Nephron progenitor cell (in vitro differentiated cells): ENCODE results near the gene VSTM1.

Experiments used
- DNase-seq: peaks from one replicate; pipeline ENCODE4 v3.0.0; 2021
- H3K27ac Mint-ChIP-seq: 2 replicates; pipeline ENCODE4 v1.8.0; 2021; ENCODE audit warnings: mild to moderate bottlenecking, moderate library complexity, mixed read lengths
- H3K27me3 Mint-ChIP-seq: 2 replicates; pipeline ENCODE4 v1.8.0; 2021; ENCODE audit warnings: mild to moderate bottlenecking, low read depth, mixed read lengths; ENCODE audit not compliant: poor library complexity
- H3K36me3 Mint-ChIP-seq: 2 replicates; pipeline ENCODE4 v1.8.0; 2021; ENCODE audit warnings: low read depth, mixed read lengths
- H3K4me1 Mint-ChIP-seq: 2 replicates; pipeline ENCODE4 v1.8.0; 2021; ENCODE audit warnings: mixed read lengths
- H3K4me3 Mint-ChIP-seq: 2 replicates; pipeline ENCODE4 v1.8.0; 2021; ENCODE audit warnings: mild to moderate bottlenecking, moderate library complexity, mixed read lengths
- H3K9me3 Mint-ChIP-seq: 2 replicates; pipeline ENCODE4 v1.8.0; 2021; ENCODE audit warnings: mild to moderate bottlenecking, moderate library complexity, mixed read lengths
- TF ChIP-seq, protein P1 (sequence below): fragments of 200-600 bp; sonication (generic); IDR thresholded peaks from 2 replicates; pipeline ENCODE4 v1.5.0; 2021; ENCODE audit warnings: antibody characterized with exemption

VSTM1 gene

DNA sequence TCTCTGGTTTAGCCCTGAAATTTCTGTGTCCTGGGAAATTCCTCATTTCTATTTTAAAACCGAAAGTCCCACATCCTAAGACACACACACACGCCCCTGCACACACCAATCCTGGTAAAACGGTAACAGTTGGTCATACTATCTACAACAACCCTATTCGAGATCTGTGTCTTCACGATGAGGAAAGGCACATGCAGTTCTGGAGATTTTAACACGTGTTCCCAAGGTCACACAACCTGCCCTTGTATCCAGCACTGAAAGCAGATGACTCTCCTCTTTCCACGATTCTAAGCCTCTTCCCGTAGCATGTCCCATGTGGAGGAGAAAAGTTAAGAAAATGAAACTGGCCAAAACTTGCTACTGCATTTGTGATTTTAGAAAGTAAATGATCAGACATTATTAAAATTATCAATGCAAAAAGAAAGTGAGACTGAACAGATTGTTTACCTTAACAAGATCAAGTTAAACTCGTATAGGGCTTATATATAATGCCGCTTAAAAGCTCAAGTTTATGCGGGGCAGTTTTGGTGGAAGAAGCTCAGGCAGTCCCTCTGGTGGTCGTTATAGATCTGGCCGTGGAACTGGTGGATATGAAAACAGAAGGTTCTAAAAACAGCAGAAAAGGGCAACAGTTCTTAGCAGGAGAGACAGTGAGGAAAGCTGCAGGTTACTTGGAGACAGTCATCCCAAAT lies 32.7 kb downstream of the VSTM1 start:
- Mint-ChIP-seq H3K9me3 (peaks cover 5% of the 10 kb centered on the region), H3K4me1 (peaks cover 25% of the 10 kb centered on the region), H3K27ac (peak overlapping the region; percentile 8), H3K4me3 (no peak overlapping the region), H3K27me3 (peaks cover 13% of the 10 kb centered on the region), H3K36me3 (no peaks in the 10 kb centered on the region)
- DNase-seq: no peak
- TF ChIP-seq, protein P1, sequence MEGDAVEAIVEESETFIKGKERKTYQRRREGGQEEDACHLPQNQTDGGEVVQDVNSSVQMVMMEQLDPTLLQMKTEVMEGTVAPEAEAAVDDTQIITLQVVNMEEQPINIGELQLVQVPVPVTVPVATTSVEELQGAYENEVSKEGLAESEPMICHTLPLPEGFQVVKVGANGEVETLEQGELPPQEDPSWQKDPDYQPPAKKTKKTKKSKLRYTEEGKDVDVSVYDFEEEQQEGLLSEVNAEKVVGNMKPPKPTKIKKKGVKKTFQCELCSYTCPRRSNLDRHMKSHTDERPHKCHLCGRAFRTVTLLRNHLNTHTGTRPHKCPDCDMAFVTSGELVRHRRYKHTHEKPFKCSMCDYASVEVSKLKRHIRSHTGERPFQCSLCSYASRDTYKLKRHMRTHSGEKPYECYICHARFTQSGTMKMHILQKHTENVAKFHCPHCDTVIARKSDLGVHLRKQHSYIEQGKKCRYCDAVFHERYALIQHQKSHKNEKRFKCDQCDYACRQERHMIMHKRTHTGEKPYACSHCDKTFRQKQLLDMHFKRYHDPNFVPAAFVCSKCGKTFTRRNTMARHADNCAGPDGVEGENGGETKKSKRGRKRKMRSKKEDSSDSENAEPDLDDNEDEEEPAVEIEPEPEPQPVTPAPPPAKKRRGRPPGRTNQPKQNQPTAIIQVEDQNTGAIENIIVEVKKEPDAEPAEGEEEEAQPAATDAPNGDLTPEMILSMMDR: peak; percentile 27

DNA sequence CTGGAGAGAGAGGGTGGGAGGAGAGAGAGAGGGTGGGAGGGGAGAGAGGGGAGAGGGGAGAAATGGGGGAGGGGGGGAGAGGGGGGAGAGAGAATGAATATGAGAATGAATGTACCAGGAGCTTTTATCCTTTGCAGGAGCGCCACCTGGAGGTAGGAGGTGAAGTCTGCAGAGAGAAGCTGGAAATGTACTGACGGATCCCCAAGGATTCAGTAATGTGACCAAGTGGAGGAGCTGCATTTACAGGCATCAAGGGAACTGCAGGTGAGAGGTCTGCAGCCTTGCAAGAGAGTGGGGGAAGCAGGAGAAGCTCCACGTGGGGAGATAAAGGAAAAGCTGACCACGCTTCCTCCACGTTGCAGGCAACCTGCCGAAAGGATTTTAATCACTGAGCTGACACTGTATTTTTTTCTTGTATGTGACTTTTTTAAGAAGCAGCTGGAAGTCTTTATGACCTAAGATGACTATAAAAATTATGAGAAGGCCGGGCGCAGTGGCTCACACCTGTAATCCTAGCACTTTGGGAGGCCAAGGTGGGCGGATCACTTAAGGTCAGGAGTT lies 33.7 kb downstream of the VSTM1 start:
- DNase-seq: peak; percentile 76
- no peaks in the 10 kb centered on the region for H3K9me3 Mint-ChIP-seq
- TF ChIP-seq, protein P1: peak; percentile 36
- H3K36me3 Mint-ChIP-seq: no peaks in the 10 kb centered on the region
- no peak overlapping the region for H3K4me3 Mint-ChIP-seq
- H3K27me3 Mint-ChIP-seq: peaks cover 21% of the 10 kb centered on the region
- no peak overlapping the region for H3K27ac Mint-ChIP-seq
- peaks cover 14% of the 10 kb centered on the region for H3K4me1 Mint-ChIP-seq

DNA sequence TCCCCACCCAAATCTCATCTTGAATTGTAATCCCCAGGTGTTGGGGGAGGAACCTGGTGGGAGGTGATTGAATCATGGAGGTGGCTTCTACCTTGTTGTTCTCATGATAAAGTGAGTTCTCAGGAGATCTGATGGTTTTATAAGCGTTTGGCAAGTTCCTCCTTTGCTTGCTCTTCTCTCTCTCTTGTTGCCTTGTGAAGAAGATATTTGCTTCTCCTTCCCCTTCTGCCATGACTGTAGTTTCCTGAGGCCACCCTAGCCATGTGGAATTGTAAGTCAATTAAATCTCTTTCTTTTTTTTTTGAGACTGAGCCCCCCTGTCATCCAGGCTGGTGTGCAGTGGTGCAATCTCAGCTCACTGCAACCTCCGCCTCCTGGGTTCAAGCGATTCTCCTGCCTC lies 34.4 kb downstream of the VSTM1 start:
- no peak overlapping the region for H3K4me3 Mint-ChIP-seq
- peaks cover 11% of the 10 kb centered on the region for H3K4me1 Mint-ChIP-seq
- TF ChIP-seq, protein P1: no peak
- H3K27ac Mint-ChIP-seq: no peak overlapping the region
- H3K36me3 Mint-ChIP-seq: no peaks in the 10 kb centered on the region
- H3K9me3 Mint-ChIP-seq: no peaks in the 10 kb centered on the region
- peaks cover 19% of the 10 kb centered on the region for H3K27me3 Mint-ChIP-seq
- DNase-seq: no peak

DNA sequence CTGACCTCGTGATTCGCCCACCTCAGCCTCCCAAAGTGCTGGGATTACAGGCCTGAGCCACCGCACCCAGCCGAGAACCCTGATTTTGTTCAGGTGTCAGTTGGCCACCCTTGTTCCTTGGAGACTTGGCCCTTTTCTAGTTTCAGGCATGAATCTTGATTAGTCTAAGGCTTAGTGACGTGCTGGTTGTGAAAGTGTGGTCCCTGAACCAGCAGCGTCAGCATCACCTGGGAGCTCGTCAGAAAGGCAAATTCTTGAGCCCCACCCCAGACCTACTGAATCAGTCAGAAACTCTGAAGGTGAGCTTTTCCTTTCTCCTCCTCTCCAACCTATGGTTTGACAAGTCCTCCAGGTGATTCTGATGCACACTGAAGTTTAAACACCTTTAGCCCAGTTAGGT lies 37.0 kb downstream of the VSTM1 start:
- H3K4me1 Mint-ChIP-seq: peaks cover 11% of the 10 kb centered on the region

DNA sequence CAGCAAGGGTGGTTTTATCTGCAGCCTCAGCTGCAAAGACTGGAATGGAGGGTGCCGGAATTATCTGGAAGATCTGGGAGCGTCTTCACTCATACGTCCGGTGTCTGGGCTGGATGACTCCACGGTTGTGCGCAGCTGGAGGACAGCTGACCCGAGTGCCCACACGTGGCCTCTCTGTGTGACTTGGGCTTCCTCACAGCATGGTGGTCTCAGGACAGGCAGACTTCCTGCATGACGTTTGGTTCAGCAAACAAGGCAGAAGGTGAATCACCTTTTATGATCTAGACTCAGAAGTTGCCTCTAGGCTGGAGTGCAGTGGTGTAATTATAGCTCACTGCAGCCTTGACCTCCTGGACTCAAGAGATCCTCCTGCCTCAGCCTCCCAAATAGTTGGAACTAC lies 39.0 kb downstream of the VSTM1 start:
- DNase-seq: no peak
- Mint-ChIP-seq H3K9me3 (no peaks in the 10 kb centered on the region), H3K27ac (no peak overlapping the region), H3K4me1 (peaks cover 6% of the 10 kb centered on the region), H3K4me3 (no peak overlapping the region), H3K27me3 (peaks cover 34% of the 10 kb centered on the region), H3K36me3 (no peaks in the 10 kb centered on the region)
- TF ChIP-seq, protein P1: no peak

More for the DNA sequence above, 37.0 kb downstream of the VSTM1 start:
- TF ChIP-seq, protein P1: no peak
- H3K4me3 Mint-ChIP-seq: no peak overlapping the region
- no peaks in the 10 kb centered on the region for H3K36me3 Mint-ChIP-seq
- DNase-seq: no peak
- H3K27me3 Mint-ChIP-seq: peaks cover 26% of the 10 kb centered on the region
- no peak overlapping the region for H3K27ac Mint-ChIP-seq
- no peaks in the 10 kb centered on the region for H3K9me3 Mint-ChIP-seq

DNA sequence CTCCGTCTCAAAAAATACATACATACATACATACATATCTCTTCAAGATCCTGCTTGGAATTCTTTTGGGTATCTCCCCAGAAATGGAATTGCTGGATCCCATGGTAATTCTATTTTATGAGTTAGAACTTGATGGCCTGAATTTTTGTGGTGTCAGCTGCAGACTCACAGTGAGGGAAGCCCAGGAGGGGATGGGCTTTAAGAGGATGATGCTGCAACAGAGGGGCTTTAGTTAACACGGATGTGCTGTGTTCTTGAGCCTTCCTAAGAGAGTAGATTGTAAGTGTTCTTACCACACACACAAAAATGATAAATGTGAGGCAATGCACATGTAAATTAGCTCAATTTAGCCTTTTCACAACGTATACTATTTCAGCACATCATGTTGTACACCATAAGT lies 40.5 kb downstream of the VSTM1 start:
- no peak for DNase-seq
- Mint-ChIP-seq H3K36me3 (no peaks in the 10 kb centered on the region), H3K27me3 (peaks cover 39% of the 10 kb centered on the region), H3K9me3 (no peaks in the 10 kb centered on the region), H3K27ac (no peak overlapping the region), H3K4me3 (no peak overlapping the region), H3K4me1 (no peaks in the 10 kb centered on the region)
- TF ChIP-seq, protein P1: no peak
